Upper lobe of left lung (tissue), 4 donors: Measurements from ENCODE around the gene PGGHG.

Experiments
- EP300 ChIP-seq, 4 donors: sonication (generic); formaldehyde crosslinking; IDR thresholded peaks; one replicate each; pipeline ENCODE4 v1.5.1; 2017; ENCODE audit warnings: antibody characterized with exemption in 4 of 4, control low read depth in 2 of 4
- POLR2A ChIP-seq, 4 donors: fragments of 450-650 bp; IDR thresholded peaks; one replicate each; pipeline ENCODE4 v1.5.1; 2016 to 2017; ENCODE audit warnings: antibody characterized with exemption in 4 of 4, mild to moderate bottlenecking in 2 of 4
- POLR2AphosphoS5 ChIP-seq, 2 donors: sonication (generic); formaldehyde crosslinking; IDR thresholded peaks; one replicate each; pipeline ENCODE4 v1.5.1; 2017; ENCODE audit warnings: antibody characterized with exemption in 2 of 2
- TF ChIP-seq, protein P1 (sequence below), 6 experiments: fragments of 450-650 bp in 4 of 6; fragments of 200-600 bp in 2 of 6; sonication (generic) in 2 of 6; IDR thresholded peaks; one replicate each; pipeline ENCODE4 v1.5.1; 2016 to 2019; ENCODE audit warnings: antibody characterized with exemption in 6 of 6

- TF ChIP-seq POLR2A (IDR thresholded peaks at IDR 0.05) (no peak), POLR2AphosphoS5 (IDR thresholded peaks at IDR 0.05) (no peak), EP300 (IDR thresholded peaks at IDR 0.05) (no peak)
- TF ChIP-seq, protein P1, sequence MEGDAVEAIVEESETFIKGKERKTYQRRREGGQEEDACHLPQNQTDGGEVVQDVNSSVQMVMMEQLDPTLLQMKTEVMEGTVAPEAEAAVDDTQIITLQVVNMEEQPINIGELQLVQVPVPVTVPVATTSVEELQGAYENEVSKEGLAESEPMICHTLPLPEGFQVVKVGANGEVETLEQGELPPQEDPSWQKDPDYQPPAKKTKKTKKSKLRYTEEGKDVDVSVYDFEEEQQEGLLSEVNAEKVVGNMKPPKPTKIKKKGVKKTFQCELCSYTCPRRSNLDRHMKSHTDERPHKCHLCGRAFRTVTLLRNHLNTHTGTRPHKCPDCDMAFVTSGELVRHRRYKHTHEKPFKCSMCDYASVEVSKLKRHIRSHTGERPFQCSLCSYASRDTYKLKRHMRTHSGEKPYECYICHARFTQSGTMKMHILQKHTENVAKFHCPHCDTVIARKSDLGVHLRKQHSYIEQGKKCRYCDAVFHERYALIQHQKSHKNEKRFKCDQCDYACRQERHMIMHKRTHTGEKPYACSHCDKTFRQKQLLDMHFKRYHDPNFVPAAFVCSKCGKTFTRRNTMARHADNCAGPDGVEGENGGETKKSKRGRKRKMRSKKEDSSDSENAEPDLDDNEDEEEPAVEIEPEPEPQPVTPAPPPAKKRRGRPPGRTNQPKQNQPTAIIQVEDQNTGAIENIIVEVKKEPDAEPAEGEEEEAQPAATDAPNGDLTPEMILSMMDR (IDR thresholded peaks at IDR 0.05) = no peak
These were observed 16.9 kb downstream of the PGGHG start for GRCh38 chr11:305844-306211.
